Stimulated activated CD8-positive, alpha-beta memory T cell treated with anti-CD3 and anti-CD28 coated beads, Interleukin-2, amount 100 ng/mL, for 48 hours (primary cell): Measurements from ENCODE around the gene YJEFN3.

Source experiments
- DNase-seq, 2 donors: peaks; one replicate each; pipeline ENCODE4 v3.0.0-alpha.2; 2020; ENCODE audit warnings: low read depth in 2 of 2

Gene YJEFN3

GRCh38 chr19:19552798-19553197 lies 24.1 kb downstream of the YJEFN3 start:
- peak in 1 of 2 donors; percentile 21 for DNase-seq

- no peak for DNase-seq
Observed at GRCh38 chr19:19553670-19554069, 25.0 kb downstream of the YJEFN3 start.

GRCh38 chr19:19554074-19555023 lies 25.6 kb downstream of the YJEFN3 start:
- peak; percentile 47 to 50 for DNase-seq

- DNase-seq = no peak
Observed at GRCh38 chr19:19558055-19558454, 29.3 kb downstream of the YJEFN3 start.

- no peak for DNase-seq
Observed at GRCh38 chr19:19558636-19559035, 29.9 kb downstream of the YJEFN3 start.

- no peak for DNase-seq
Observed at GRCh38 chr19:19559931-19560330, 31.2 kb downstream of the YJEFN3 start.

- DNase-seq = no peak
Observed at GRCh38 chr19:19561946-19562664, 33.4 kb downstream of the YJEFN3 start.

GRCh38 chr19:19562665-19563347 lies 34.1 kb downstream of the YJEFN3 start:
- DNase-seq = no peak

GRCh38 chr19:19563348-19563848 lies 34.7 kb downstream of the YJEFN3 start:
- no peak for DNase-seq

- DNase-seq = no peak
Observed at GRCh38 chr19:19566306-19566705, 37.6 kb downstream of the YJEFN3 start.

- no peak for DNase-seq
Observed at GRCh38 chr19:19567391-19567790, 38.7 kb downstream of the YJEFN3 start.

- no peak for DNase-seq
Observed at GRCh38 chr19:19568802-19569756, 40.4 kb downstream of the YJEFN3 start.

GRCh38 chr19:19570571-19570970 lies 41.9 kb downstream of the YJEFN3 start:
- DNase-seq = no peak

GRCh38 chr19:19571071-19571786 lies 42.5 kb downstream of the YJEFN3 start:
- no peak for DNase-seq

GRCh38 chr19:19575411-19575810 lies 46.7 kb downstream of the YJEFN3 start:
- DNase-seq = no peak

- DNase-seq = no peak
Observed at GRCh38 chr19:19578252-19578651, 49.5 kb downstream of the YJEFN3 start.

- no peak for DNase-seq
Observed at GRCh38 chr19:19579533-19580361, 51.0 kb downstream of the YJEFN3 start.

- no peak for DNase-seq
Observed at GRCh38 chr19:19580418-19580817, 51.7 kb downstream of the YJEFN3 start.

GRCh38 chr19:19581391-19581790 lies 52.7 kb downstream of the YJEFN3 start:
- no peak for DNase-seq
